ENCODE data around the gene CATSPERB. TPM values are rescaled to one million over a fixed set of nuclear protein-coding genes. Genes with fewer than 3 reads are reported as not detected.
"Not testable (repeated sequence)": the region's sequence is repeated elsewhere in the genome, so short reads cannot be mapped to it uniquely, and the experiment has no call there.

CATSPERB gene
- polyA plus RNA-seq, 4 donors = 0.89 to 0.92 (median 0.92) TPM; not detected in 1

GRCh38 chr14:91555531-91555930, 176.4 kb downstream of the CATSPERB start:
- DNase-seq = no peak
- Histone ChIP-seq H3K27ac (ENCODE audit: low read depth in 1 of 3, low read length in 2 of 3) (peak overlapping the region in 1 of 3 donors; percentile 63), H3K36me3 (ENCODE audit: control insufficient read depth in 3 of 3, insufficient read depth in 2 of 3, low read depth in 1 of 3, low read length in 3 of 3) (no peaks in the 10 kb centered on the region), H3K27me3 (ENCODE audit: control insufficient read depth in 3 of 3, insufficient read depth in 3 of 3, low read length in 3 of 3) (peaks cover 0 to 1% (median 0%) of the 10 kb centered on the region in 3 donors), H3K9me3 (ENCODE audit: control insufficient read depth in 2 of 2, insufficient read depth in 1 of 2, low read depth in 1 of 2, low read length in 1 of 2) (peaks cover 0 to 11% of the 10 kb centered on the region in 2 donors), H3K4me1 (ENCODE audit: control insufficient read depth in 3 of 3, insufficient read depth in 2 of 3, low read depth in 1 of 3, low read length in 2 of 3) (peaks cover 2 to 17% (median 3%) of the 10 kb centered on the region in 3 donors), H3K4me3 (ENCODE audit: low read depth in 1 of 3, low read length in 3 of 3) (no peak overlapping the region)
- WGBS, 3 donors = 30 to 62% (median 38%) methylated on average over 2 of the region's 2 CpGs
- FAIRE-seq = no peak

DNA sequence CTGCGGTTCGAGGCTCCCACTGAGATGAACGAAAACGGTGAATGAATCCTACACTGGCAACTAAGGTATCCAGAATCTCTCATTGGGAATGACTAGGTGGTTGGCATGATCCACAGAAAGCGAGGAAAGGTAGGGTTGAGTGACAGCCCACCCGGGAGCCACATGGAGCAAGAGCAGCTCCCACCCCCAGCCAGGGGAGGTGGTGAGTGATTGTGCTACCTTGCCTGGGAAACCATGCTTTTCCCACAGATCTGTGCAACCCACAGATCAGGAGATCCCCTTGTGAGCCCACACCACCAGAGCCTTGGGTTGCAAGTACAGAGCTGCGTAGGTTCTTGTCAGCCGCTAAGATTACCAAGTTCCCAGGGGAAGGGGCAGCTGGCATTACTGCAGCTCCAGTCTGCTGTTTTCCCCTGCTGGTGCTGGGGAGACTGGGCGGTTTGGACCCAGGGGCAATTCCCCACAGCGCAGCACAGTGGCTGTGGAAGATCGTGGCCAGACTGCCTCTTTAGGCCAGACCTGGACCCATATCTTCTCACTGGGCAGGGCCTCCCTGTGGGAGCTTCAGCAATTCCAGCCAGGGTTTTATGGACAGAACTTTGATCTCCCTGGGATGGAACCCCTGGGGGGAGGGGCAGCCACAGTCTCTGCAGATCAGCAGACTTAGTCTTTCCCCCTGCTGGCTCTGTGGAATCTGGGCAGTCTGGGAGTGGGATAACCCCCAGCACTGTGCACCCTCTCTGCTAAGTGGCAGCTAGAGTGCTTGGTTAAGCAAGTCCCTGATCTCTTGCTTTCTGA, 177.2 kb downstream of the CATSPERB start:
- H3K4me1 ChIP-seq (ENCODE audit: control insufficient read depth in 3 of 3, insufficient read depth in 2 of 3, low read depth in 1 of 3, low read length in 2 of 3) = peaks cover 2 to 17% (median 3%) of the 10 kb centered on the region in 3 donors
- H3K36me3 ChIP-seq (ENCODE audit: control insufficient read depth in 3 of 3, insufficient read depth in 2 of 3, low read depth in 1 of 3, low read length in 3 of 3) = no peaks in the 10 kb centered on the region
- no peak for FAIRE-seq
- WGBS, 3 donors = 68 to 77% (median 72%) methylated on average over 11 of the region's 11 CpGs
- peak; percentile 92 to 96 for DNase-seq
- H3K27me3 ChIP-seq (ENCODE audit: control insufficient read depth in 3 of 3, insufficient read depth in 3 of 3, low read length in 3 of 3) = peaks cover 0 to 1% (median 0%) of the 10 kb centered on the region in 3 donors
- H3K4me3 ChIP-seq (ENCODE audit: low read depth in 1 of 3, low read length in 3 of 3) = no peak overlapping the region
- peak overlapping the region in 1 of 3 donors; percentile 63 for H3K27ac ChIP-seq (ENCODE audit: low read depth in 1 of 3, low read length in 2 of 3)
- H3K9me3 ChIP-seq (ENCODE audit: control insufficient read depth in 2 of 2, insufficient read depth in 1 of 2, low read depth in 1 of 2, low read length in 1 of 2) = peaks cover 0 to 11% of the 10 kb centered on the region in 2 donors

DNA sequence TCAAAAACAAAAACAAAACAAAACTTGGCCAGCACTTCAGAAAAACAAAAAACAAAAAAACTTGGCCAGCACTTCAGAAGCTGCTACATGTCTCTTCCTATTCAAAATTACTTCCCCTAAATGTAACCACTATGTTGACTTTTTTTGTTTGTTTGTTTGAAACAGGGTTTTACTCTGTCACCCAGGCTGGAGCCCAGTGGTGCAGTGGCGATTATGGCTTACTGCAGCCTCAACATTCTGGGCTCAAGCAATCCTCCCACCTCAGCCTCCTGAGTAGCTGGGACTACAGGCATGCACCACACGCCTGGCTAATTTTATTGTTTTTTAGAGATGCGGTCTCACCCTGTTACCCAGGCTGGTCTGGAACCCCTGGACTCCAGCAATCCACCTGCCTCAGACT, 183.8 kb downstream of the CATSPERB start:
- Histone ChIP-seq H3K9me3 (ENCODE audit: control insufficient read depth in 2 of 2, insufficient read depth in 1 of 2, low read depth in 1 of 2, low read length in 1 of 2) (peaks cover 0 to 5% of the 10 kb centered on the region in 2 donors), H3K27me3 (ENCODE audit: control insufficient read depth in 3 of 3, insufficient read depth in 3 of 3, low read length in 3 of 3) (peaks cover 0 to 3% (median 0%) of the 10 kb centered on the region in 3 donors), H3K4me1 (ENCODE audit: control insufficient read depth in 3 of 3, insufficient read depth in 2 of 3, low read depth in 1 of 3, low read length in 2 of 3) (no peaks in the 10 kb centered on the region), H3K27ac (ENCODE audit: low read depth in 1 of 3, low read length in 2 of 3) (no peak overlapping the region), H3K36me3 (ENCODE audit: control insufficient read depth in 3 of 3, insufficient read depth in 2 of 3, low read depth in 1 of 3, low read length in 3 of 3) (no peaks in the 10 kb centered on the region), H3K4me3 (ENCODE audit: low read depth in 1 of 3, low read length in 3 of 3) (no peak overlapping the region)
- WGBS, 3 donors = 85 to 90% (median 86%) methylated on average over 3 of the region's 3 CpGs
- DNase-seq (no peak), FAIRE-seq (no peak)

DNA sequence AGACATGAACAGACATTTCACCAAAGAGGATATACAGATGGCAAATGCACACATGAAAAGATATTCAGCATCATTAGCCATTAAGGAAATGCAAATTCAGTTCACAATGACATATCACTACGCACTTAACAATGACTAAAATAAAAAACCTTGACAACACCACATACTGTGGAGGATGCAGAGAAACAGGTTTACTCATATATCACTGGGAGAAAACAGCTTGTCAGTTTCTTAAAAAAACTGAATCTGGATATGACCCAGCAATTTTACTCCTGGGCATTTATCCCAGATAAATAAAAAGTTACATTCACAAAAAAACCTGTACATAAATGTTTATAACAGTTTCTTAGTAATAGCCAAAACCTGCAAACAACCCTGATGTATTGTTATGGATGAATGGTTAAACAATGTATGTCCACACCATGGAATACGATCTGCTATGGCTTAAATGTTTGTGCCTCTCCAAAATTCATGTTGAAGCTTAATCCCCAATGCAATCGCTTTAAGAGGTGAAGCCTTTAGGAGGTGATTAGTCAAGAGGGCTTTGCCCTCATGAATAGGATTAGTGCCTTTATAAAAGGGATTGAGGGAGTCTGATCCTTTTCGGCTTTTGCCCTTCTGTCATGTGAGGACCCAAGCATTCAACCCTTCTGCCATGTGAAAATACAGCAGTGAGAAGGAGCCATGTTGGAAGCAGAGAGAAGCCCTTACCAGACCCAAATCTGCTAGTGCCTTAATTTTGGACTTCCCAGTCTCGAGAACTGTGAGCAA, 185.8 kb downstream of the CATSPERB start:
- Histone ChIP-seq H3K4me1 (ENCODE audit: control insufficient read depth in 3 of 3, insufficient read depth in 2 of 3, low read depth in 1 of 3, low read length in 2 of 3) (no peaks in the 10 kb centered on the region), H3K4me3 (ENCODE audit: low read depth in 1 of 3, low read length in 3 of 3) (no peak overlapping the region), H3K27me3 (ENCODE audit: control insufficient read depth in 3 of 3, insufficient read depth in 3 of 3, low read length in 3 of 3) (peaks cover 0 to 3% (median 0%) of the 10 kb centered on the region in 3 donors), H3K27ac (ENCODE audit: low read depth in 1 of 3, low read length in 2 of 3) (no peak overlapping the region), H3K36me3 (ENCODE audit: control insufficient read depth in 3 of 3, insufficient read depth in 2 of 3, low read depth in 1 of 3, low read length in 3 of 3) (no peaks in the 10 kb centered on the region), H3K9me3 (ENCODE audit: control insufficient read depth in 2 of 2, insufficient read depth in 1 of 2, low read depth in 1 of 2, low read length in 1 of 2) (peaks cover 0 to 2% of the 10 kb centered on the region in 2 donors)
- 80 to 84% (median 81%) methylated on average over 5 of the region's 5 CpGs for WGBS, 3 donors
- DNase-seq (no peak), FAIRE-seq (no peak)

DNA sequence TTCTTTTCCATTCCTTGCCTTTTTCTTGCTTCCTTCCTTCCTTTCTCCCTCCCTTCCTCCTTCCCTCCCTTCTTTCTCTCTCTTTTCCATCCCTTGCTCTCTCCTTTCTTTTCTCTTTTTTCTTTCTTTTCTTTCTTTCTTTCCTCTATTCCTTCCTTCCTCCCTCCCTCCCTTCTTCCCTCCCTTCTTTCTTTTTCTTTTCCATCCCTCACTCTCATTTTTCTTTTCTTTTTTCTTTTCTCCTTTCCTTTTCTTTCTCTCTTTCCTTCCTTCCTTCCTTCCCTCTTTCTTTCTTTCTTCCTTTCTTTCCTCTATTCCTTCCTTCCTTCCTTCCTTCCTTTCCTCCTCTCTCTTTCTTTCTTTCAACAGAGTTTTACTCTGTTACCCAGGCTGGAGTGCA, 186.7 kb downstream of the CATSPERB start:
- DNase-seq = no peak
- Histone ChIP-seq H3K36me3 (ENCODE audit: control insufficient read depth in 3 of 3, insufficient read depth in 2 of 3, low read depth in 1 of 3, low read length in 3 of 3) (no peaks in the 10 kb centered on the region), H3K27ac (ENCODE audit: low read depth in 1 of 3, low read length in 2 of 3) (no peak overlapping the region), H3K4me1 (ENCODE audit: control insufficient read depth in 3 of 3, insufficient read depth in 2 of 3, low read depth in 1 of 3, low read length in 2 of 3) (no peaks in the 10 kb centered on the region), H3K4me3 (ENCODE audit: low read depth in 1 of 3, low read length in 3 of 3) (no peak overlapping the region), H3K9me3 (ENCODE audit: control insufficient read depth in 2 of 2, insufficient read depth in 1 of 2, low read depth in 1 of 2, low read length in 1 of 2) (peaks cover 0 to 10% of the 10 kb centered on the region in 2 donors), H3K27me3 (ENCODE audit: control insufficient read depth in 3 of 3, insufficient read depth in 3 of 3, low read length in 3 of 3) (peaks cover 0 to 3% (median 0%) of the 10 kb centered on the region in 3 donors)
- FAIRE-seq = no peak

DNA sequence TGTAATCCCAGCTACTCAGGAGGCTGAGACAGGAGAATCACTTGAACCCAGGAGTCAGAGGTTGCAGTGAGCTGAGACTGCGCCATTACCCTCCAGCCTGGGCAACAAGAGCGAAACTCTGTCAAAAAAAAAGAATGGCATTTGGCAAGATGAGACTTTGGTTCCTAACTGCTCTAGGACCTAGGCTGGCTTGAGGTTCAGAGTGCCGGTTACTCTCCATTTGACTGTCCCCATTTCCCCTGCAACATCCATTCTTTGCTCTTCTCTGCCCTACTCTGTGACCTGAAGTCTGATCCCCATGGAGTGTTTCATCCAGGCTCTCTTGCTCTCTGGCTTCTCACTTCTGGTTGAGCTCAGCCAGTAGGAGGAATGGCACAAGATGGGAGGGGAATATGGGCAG, 195.6 kb downstream of the CATSPERB start:
- H3K9me3 ChIP-seq (ENCODE audit: control insufficient read depth in 2 of 2, insufficient read depth in 1 of 2, low read depth in 1 of 2, low read length in 1 of 2) = peaks cover 0 to 32% of the 10 kb centered on the region in 2 donors
- peaks cover 0 to 2% (median 0%) of the 10 kb centered on the region in 3 donors for H3K27me3 ChIP-seq (ENCODE audit: control insufficient read depth in 3 of 3, insufficient read depth in 3 of 3, low read length in 3 of 3)
- FAIRE-seq (no peak), DNase-seq (no peak)
- no peaks in the 10 kb centered on the region for H3K4me1 ChIP-seq (ENCODE audit: control insufficient read depth in 3 of 3, insufficient read depth in 2 of 3, low read depth in 1 of 3, low read length in 2 of 3)
- no peak overlapping the region for H3K27ac ChIP-seq (ENCODE audit: low read depth in 1 of 3, low read length in 2 of 3)
- WGBS, 3 donors = 94 to 97% (median 96%) methylated on average over 3 of the region's 3 CpGs
- no peak overlapping the region for H3K4me3 ChIP-seq (ENCODE audit: low read depth in 1 of 3, low read length in 3 of 3)
- no peaks in the 10 kb centered on the region for H3K36me3 ChIP-seq (ENCODE audit: control insufficient read depth in 3 of 3, insufficient read depth in 2 of 3, low read depth in 1 of 3, low read length in 3 of 3)

- H3K4me1 ChIP-seq (ENCODE audit: control insufficient read depth in 3 of 3, insufficient read depth in 2 of 3, low read depth in 1 of 3, low read length in 2 of 3); H3K27ac ChIP-seq (ENCODE audit: low read depth in 1 of 3, low read length in 2 of 3); H3K27me3 ChIP-seq (ENCODE audit: control insufficient read depth in 3 of 3, insufficient read depth in 3 of 3, low read length in 3 of 3); FAIRE-seq; DNase-seq; H3K36me3 ChIP-seq (ENCODE audit: control insufficient read depth in 3 of 3, insufficient read depth in 2 of 3, low read depth in 1 of 3, low read length in 3 of 3); H3K4me3 ChIP-seq (ENCODE audit: low read depth in 1 of 3, low read length in 3 of 3): not testable (repeated sequence)
- H3K9me3 ChIP-seq (ENCODE audit: control insufficient read depth in 2 of 2, insufficient read depth in 1 of 2, low read depth in 1 of 2, low read length in 1 of 2) = peaks cover 0 to 14% of the 10 kb centered on the region in 2 donors
- 80 to 89% (median 87%) methylated on average over 5 of the region's 5 CpGs for WGBS, 3 donors
Observed at GRCh38 chr14:91534059-91534458, 197.8 kb downstream of the CATSPERB start.

- H3K36me3 ChIP-seq (ENCODE audit: control insufficient read depth in 3 of 3, insufficient read depth in 2 of 3, low read depth in 1 of 3, low read length in 3 of 3) = no peaks in the 10 kb centered on the region
- H3K27me3 ChIP-seq (ENCODE audit: control insufficient read depth in 3 of 3, insufficient read depth in 3 of 3, low read length in 3 of 3) = peaks cover 0 to 2% (median 0%) of the 10 kb centered on the region in 3 donors
- no peak overlapping the region for H3K27ac ChIP-seq (ENCODE audit: low read depth in 1 of 3, low read length in 2 of 3)
- no peak overlapping the region for H3K4me3 ChIP-seq (ENCODE audit: low read depth in 1 of 3, low read length in 3 of 3)
- no peaks in the 10 kb centered on the region for H3K4me1 ChIP-seq (ENCODE audit: control insufficient read depth in 3 of 3, insufficient read depth in 2 of 3, low read depth in 1 of 3, low read length in 2 of 3)
- DNase-seq = no peak
- WGBS, 3 donors = 66 to 88% (median 78%) methylated on average over 3 of the region's 3 CpGs
- peaks cover 0 to 10% of the 10 kb centered on the region in 2 donors for H3K9me3 ChIP-seq (ENCODE audit: control insufficient read depth in 2 of 2, insufficient read depth in 1 of 2, low read depth in 1 of 2, low read length in 1 of 2)
- no peak for FAIRE-seq
Observed at GRCh38 chr14:91533623-91534022, 198.3 kb downstream of the CATSPERB start.

All from small intestine (tissue), 7 donors.